HG02678 (cell line): ENCODE results near the gene MRLN.
"Not testable (repeated sequence)": the region's sequence is repeated elsewhere in the genome, so short reads cannot be mapped to it uniquely, and the experiment has no call there.

Experiments
- ATAC-seq: cut with Tn5 transposase; IDR thresholded peaks from one replicate; pipeline ENCODE4 v1.9.1; 2021; ENCODE audit warnings: mild to moderate bottlenecking, moderate library complexity; ENCODE audit not compliant: unreplicated experiment

The MRLN gene

DNA sequence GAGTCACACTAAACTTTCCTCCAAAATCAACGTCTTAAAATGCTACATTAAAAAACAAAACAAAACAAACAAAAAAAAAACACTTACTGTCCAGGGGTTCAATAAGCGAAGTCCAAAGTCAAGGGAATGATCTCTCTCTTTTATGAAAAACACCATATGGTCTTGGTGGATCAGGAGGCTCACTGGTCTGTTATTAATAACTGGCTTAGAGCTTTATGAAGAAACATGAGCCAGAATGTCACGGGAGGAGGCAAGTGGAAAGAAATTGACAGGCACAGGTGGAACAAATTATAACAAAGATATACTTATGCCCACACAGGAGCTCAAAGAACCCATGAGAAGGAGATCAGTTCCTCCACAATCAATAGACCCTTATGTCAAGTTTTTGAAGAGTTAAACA lies at the start of gene MRLN:
Gene MRLN, minus strand, starts transcription at position 189 of the 400 bp plus-strand sequence.
- ATAC-seq, result no peak

DNA sequence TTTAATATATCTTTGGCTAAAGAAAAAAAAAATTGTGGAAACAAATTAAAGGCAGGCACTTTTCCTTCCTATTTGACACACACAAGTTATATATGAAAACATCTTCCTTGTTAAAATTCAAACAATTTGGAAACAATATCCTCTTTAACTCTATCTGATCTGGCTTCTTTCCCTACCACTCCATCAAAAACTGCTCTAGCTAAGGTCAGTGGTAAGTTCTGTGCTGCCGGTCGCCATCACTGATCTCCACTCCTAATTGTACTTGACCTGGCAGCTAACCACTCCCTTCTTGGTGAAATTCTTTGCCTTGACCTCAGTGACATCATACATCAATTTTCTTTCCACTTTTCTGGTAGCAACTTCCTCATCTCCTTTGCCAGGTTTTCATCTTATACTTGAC lies 47.9 kb upstream of the MRLN start:
- ATAC-seq, result no peak

DNA sequence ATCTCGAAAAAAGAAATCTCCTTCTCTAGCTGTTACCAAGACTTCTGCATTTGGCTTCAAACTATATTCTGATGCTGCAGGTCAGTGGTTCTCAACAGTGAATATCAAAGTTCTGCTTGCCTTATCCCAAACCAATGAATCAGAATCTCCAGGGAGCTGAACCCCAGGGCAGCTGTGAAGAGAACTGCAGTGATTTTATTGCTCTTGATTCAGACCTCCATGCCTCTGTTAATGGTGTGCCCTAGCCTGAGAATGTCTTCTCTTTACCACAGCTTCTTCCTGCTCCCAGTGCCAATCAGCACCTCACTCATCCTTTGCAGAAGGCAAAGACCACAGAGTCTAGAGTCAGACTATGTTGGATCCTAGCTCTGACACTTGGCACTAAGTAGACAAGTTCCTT lies 46.2 kb upstream of the MRLN start:
- ATAC-seq, result no peak

DNA sequence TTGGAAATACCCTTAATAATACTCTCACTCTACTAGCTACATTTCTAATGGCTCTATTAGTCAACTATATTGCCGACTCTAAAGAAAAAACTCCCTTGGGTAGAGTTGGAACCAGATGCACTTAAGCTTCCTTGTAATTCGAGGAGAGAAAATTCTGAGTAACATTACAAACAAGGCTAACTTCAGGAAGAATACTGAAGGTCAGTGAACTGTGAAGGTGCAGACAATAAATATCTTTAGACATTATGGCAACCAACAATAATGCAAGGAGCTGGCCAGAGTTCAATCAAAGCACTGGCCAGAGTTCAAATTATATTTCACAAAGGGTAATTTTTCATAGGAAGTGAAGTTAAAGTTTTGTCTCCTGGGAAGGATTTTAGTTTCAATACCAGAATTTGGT lies 40.7 kb upstream of the MRLN start:
- ATAC-seq, result no peak

DNA sequence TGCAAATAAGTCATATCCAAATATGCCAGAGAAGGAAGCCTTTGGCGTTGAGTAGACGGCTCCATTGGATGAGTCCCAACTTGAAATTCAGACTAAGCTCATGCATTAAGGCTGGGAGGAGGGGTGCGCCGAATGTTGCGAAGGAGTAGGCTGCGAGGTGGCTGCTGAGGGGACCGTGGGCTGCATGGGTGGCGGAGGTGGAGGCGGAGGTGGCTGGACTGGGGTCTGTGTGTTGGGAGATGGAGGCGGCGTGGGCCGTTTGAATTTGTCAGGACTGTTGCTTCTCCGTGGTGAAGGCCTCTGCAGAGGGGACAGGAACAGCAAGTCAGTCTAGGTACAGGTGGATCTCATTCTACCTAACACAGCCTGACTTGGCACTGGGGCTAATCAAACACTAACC lies 39.6 kb upstream of the MRLN start:
- ATAC-seq, result no peak

DNA sequence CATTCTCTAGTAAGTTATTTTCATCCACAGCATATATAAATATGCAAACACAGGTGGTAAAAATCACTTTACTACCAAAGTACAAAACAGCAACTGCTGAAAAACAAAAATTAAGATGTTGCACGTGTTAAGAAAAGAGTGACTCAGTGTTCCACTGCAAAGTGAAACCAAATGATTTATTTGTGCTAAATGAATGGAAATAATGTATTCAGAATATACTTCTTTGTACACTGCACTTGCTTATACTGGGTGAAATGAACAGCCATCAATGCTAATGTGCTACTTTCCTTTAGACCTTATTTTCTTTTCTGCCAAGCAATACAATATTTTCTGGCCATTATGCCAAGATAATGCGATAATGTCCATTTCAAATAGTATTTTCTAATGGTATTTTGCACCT lies 38.3 kb upstream of the MRLN start:
- ATAC-seq, result no peak

DNA sequence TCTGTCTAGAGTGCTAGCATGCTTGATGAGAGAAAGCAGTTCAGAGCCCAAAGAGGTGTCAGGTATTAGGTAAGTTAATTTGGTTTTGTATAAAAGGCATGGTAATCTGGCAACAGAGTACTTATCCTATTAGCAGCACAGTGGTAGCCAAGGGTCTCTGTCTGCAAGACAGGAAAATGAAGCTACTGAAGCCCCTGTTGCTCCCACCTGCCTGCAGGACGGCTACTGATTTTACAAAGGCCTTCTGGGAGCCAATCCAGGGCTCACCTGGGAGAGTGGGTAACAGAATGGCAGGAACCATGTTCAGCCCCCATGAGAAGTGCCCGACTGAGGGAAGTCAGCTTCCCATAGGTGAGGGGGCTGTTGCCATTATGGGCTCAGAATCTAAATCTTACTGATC lies 36.8 kb upstream of the MRLN start:
- ATAC-seq, result not testable (repeated sequence)

DNA sequence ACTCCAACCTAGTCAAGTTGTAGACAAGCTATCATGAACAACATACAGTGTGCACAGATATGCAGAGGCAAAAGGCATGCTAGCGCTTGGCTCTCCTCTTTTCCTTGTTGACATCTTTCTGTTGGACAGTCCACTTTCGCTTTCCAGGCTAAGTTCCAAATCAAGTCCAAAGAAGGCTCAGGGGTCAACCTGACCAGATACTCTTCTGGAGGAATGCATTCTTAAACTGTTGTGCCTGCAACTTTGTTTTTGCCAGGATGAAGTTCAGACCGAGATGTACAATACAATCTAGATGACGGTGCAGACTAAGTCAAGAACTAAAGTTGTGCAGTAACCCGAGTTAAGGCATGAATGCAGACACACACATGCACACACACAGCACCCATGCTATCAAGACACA lies 35.7 kb upstream of the MRLN start:
- ATAC-seq, result not testable (repeated sequence)

DNA sequence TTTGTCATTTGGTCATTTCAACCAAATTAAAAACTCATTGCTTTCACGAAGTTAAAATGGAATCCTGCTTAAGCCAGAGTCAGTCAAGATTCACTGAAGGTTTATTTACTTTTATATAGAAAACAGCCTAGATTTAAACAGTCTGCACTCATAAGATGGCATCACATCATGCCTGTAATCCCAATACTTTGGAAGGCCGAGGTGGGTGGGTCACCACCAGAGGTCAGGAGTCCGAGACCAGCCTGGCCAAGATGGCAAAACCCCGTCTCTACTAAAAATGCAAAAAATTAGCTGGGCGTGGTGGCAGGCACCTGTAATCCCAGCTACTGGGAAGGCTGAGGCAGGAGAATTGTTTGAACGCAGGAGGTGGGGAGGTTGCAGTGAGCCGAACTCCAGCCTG lies 33.8 kb upstream of the MRLN start:
- not testable (repeated sequence) for ATAC-seq

DNA sequence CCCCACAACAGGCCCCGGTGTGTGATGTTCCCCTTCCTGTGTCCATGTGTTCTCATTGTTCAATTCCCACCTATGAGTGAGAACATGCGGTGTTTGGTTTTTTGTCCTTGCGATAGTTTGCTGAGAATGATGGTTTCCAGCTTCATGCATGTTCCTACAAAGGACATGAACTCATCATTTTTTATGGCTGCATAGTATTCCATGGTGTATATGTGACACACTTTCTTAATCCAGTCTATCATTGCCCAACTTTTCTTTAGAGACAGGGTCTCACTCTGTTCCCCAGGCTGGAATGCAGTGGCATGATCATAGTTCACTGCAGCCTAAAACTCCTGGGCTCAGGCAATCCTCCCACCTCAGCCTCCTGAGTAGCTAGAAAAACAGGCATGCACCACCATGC lies 32.2 kb upstream of the MRLN start:
- ATAC-seq, result not testable (repeated sequence)

DNA sequence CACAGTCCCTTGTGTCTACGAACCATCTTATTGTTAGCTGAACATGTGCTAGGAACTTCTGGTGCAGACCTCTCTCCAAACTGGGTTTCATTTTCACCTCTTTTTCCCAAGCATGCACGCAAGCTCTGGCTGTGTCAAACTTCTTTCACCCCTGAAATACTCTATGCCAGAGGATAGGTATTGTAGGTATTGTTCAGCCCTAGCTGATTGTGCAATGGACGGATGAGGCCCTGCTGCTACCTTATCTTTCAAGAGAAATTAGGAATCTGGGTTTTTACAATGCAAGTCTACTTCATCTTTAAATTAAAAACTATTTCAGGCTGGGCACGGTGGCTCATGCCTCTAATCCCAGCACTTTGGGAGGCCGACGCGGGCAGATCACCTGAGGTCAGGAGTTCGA lies 28.3 kb upstream of the MRLN start:
- ATAC-seq, result no peak

DNA sequence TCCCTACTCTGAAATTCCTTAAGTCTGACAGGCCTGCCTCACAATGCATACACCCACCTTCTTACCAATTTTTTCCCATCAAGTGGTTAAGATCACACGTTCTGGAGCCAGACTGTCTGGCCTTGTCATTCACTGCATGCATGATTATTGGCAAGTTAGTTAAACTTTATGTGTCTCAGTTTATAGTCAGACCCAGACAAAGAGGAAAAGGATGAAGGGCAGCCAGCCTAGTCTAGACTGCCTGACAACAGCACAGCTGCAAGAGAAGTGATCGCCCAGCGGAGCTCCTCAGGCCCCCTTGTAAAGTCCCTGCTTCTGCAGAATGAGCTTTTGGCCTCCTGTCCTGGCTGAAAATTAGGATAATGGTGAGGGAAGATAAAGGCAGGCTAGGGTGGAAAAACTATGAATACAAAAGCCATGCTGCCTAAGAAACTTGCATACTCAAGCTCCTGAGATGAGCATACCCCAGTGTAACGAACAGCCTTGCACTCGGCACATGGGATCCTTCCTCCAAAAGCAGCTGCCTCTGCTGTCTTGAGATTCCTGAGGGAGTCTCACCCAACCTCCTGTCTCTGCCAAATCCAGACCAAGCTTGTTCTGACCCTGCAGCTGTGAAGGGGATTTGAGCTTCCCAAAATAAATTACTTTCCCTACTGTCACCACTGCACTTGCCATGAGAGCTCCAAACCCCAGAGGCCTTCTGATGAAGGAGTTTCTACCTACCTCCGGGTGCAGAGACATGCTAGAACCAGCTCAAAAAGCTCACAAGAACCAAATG lies 26.7 kb upstream of the MRLN start:
- ATAC-seq, result no peak

DNA sequence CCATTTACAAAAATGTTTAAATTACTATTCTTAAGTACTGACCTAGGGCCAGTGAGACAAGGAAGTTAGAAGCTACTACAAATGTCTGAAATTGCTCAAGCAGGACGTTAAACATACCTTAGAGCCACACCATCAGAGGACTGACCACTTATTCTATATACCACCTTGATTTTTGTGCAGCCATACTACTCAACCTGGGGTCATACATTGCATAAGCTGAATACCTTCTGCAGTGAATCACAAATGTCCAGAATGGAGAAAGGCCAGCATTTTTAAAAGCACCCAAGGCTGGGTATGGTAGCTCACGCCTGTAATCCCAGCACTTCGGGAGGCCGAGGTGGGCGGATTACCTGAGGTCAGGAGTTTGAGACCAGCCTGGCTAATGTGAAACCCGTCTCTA lies 21.2 kb upstream of the MRLN start:
- ATAC-seq, result no peak

DNA sequence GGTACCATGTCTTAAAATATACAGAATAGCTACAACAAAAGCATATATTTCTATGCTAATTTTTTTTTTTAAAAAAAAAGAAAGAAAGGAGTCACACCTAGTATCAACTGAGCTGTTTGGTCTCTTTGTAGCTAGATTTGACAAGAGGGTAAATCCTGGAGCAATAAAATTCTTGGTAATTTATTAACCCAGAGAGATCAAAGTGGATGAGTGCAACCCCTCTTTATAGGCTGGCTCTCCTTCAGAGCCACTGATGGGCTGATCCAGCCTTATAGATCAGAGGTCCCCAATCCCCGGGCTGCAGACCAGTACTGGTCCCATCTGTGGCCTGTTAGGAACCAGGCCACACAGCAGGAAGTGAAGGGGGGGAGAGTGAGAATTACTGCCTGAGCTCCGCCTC lies 19.8 kb upstream of the MRLN start:
- ATAC-seq, result no peak

DNA sequence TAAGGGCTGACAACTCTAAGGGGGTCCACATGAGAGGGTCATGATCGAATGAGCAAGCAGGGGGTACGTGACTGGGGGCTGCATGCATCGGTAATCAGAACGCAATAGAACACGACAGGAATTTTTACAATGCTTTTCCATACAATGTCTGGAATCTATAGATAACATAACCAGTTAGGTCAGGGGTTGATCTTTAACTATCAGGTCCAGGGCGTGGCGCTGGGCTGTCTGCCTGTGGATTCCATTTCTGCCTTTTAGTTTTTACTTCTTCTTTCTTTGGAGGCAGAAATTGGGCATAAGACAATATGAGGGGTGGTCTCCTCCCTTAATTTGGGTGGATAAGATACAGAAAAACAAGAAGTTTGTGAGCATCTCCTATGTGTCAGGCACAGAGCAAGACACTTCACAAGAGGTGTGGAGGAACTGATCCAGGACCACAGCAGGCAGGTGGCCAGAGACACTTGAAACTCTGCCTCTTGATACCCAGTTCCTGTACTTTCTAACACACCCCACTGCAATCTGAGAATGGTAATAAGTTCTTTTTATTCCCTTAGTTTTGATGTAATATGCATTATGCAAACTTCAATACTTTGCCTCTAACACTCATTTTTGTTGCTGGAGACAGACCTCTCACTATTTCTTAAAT lies 18.0 kb upstream of the MRLN start:
- no peak for ATAC-seq

DNA sequence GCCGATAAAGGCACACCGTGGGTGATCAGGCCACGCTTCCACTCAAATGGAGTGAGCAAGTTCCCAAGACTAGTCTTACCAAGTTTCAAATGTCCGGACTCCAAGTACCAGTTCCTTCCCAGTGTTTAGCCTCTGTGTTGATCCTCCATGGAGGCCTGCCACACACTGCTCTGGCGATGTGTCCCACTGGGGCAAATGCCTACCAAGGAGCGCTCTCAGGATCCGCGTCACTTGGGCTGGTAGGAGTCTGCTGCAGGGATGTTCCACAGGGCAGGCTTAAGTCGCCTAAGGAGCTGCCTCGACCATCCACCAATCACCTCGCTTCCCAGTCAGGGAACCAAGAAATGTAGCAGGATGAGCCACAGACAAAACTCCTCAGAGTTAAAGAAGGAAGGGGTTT lies 17.4 kb upstream of the MRLN start:
- no peak for ATAC-seq

DNA sequence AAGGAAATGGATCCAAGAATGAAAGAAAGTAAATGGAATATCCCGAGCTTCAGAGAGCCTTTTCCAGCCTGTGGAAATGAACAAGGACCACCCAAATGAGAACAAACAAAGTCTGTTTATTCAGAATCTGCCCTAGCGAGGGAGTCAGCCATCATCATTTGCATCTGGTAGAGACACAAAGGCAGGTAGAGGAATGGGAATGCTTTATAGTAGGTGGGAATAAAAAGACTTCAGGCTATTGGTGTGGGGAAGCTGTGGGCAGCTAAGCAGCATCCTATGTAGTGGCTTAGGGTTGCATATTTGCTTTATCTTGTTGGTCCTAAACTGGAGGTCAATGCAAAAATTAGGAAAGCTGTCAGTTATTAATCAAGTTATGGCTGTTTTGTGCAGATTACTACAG lies 9.2 kb upstream of the MRLN start:
- no peak for ATAC-seq

DNA sequence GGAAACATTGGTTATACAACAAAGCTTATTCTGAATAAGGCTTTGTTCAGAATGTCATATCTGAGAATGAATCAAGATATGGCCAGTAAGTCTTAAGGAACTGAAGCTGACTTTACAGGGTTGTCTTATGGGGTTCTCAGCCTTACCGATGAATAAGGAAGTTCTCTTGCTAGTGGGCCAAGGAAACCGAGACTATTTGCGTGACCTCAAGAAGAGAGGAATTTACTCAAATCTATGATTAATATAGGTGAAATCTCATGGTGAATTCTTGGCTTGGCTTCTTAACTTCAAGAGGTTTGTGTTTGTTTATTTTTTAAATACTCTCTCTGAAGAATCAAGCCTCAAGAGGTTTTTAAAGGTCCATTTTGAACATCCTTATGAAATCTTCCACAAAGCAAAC lies 4.7 kb upstream of the MRLN start:
- ATAC-seq, result no peak

DNA sequence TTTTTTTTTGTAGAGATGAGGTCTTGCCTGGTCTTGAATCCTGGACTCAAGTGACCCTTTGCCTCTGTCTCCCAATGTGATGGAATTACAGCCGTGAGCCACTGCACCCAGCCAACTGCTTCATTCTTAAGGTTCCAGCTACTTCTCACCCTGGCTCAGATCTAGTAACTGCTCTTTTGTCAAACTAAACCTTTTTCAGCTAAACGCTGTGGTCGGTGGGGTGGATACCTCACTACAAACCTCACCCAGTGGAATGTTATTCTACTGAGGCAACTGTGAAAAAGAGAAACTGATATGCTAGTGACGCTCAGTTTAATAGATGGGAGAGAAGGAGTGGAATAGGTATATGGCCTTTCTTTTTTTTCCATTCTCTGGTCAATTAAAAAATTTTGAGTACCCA lies 1.7 kb upstream of the MRLN start:
- no peak for ATAC-seq

DNA sequence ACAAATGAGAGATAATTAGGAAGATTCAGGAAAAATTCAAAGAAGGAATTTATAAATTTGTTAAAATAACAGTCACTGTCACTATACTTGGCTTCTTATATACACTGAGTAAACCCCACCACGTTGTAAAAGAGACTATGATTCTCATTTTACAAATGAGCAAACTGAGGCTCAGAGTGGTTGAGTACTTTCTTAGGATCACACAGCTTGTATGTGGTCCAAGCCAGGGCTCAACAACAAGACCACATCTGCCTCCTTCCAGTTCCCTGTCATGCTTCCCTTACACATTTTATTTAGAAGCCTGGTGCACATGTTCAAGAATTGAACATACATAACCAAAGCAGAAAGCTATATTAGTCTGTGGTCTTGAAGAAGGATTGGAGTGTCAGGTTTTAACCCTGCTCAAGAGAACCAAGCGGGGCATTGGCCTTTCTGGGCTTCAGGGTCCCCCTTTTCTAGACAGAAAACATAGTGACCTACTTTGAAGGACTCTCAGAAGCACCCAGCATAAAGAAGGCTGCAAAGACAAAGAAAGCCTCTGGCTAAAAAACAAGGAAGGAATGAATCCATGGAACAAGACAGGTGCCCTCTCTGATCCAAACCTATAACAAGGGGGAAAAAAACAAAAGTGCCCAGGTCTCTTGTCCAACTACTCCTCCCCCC lies 846 bp downstream of the MRLN start:
- no peak for ATAC-seq

DNA sequence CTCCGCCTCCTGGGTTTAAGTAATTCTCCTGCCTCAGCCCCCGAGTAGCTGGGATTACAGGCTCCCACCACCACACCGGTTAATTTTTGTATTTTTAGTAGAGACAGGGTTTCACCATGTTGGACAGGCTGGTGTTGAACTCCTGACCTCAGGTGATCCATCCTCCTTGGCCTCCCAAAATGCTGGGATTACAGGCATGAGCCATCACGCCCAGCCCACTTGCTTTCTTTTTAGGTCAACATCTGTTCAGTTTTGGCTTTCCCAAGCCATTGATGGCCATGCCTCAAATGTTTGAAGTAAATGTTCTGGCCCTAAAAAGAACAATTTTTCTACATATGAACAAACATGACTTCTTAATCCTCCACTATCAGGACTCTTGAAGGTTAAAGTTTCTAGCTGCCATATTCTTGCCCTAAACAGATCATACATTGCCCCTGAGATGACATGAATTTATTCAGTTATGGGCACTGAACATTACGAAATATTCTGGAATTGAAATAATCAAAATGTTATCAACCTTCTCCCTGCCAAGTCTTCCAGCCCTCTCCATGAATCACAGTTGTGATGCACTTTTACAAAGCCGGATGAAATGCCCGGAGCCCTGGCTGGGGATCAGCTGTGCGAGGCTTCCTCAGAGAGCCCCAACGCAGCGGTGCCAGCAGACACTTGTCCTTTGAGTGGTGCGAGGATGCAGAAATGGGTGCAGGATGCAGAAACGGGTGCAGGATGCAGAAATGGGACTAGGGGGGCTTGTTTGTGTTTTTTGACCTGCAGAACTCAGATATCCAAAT lies 2.9 kb downstream of the MRLN start:
- ATAC-seq, result no peak
